ENCODE measurements around the gene PDIA6.
"Not testable (repeated sequence)": the region's sequence is repeated elsewhere in the genome, so short reads cannot be mapped to it uniquely, and the experiment has no call there.

Gene PDIA6

DNA sequence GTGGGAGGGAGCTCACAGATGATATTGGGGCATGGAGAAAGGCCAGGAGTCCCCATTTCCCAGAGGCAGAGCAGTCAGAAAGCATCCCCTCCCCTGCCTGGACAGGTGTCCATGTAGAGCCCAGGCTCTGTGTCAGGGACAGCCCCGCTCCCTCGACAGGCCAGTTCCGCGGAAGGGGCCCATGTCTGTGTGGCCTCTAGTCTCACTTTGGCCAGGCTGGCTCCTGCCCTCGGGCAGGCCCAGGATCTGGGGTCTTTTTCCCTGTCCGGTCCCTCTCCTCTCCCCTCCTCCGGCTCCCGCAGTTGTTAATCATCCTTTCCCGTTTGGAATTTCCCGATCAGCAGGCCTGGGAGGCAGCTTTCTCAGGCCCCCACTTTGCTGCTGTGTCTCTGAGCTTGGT is 20.4 kb upstream of the PDIA6 start:
- no peak for DNase-seq (ENCODE audit: low read depth)

DNA sequence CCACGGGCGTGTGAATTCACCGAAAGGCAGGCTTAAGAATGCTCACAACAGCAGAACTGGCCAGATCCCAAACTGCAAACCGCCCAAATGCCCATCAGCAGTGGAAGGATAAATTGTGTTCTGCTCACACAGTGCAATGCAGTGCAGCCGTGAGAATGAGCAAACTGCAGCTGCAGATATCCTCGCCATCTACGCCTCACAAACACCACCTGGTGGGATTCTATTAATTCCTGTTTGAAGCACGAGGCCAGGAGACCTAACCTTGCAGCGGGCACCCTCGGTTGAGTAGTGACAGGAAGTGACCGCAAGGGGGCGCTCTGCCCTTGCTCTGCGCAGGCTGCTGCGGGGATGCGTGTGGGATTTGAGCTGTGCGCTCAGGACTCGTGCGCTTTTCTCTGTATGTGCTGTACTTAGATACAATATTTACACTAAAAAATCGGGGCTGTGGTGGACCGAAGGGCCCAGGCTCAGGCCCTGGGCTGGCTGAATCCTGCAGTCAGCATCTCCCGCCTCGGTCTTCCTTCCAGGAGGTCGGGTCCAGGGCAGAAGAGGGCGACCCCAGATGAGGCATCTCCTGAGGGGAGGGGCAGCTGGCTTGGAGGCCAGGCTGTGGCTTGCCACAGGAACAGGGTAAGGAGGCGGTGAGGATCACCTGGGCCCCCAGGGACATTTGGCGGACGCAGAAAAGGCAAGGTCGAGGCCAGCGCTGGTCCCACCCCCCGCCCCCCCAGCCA is 19.8 kb upstream of the PDIA6 start:
- DNase-seq (ENCODE audit: low read depth) = peak; percentile 58

GRCh38 chr2:10831400-10831985 is 18.9 kb upstream of the PDIA6 start:
- DNase-seq (ENCODE audit: low read depth) = no peak

GRCh38 chr2:10830641-10831399 is 18.2 kb upstream of the PDIA6 start:
- no peak for DNase-seq (ENCODE audit: low read depth)

DNA sequence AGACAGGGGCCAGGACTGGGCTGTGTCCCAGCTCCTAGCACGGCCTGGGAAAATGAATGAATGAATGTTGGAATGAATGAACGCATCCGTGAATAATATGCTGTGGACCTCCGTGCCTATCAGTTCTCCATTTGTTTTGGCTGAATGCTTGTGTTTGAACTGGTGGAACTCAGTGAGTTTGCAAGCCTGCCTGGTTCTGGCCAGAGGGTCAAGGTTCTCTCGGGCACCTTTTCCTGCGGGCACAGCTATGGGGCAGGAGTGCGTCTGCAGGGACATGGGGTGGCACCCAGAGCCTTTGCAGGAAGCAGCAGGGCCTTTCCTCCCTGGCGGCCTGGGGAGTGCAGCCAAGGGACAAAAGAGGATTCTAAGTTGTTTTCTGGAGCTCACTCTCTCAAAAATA is 17.6 kb upstream of the PDIA6 start:
- DNase-seq (ENCODE audit: low read depth) = no peak

DNA sequence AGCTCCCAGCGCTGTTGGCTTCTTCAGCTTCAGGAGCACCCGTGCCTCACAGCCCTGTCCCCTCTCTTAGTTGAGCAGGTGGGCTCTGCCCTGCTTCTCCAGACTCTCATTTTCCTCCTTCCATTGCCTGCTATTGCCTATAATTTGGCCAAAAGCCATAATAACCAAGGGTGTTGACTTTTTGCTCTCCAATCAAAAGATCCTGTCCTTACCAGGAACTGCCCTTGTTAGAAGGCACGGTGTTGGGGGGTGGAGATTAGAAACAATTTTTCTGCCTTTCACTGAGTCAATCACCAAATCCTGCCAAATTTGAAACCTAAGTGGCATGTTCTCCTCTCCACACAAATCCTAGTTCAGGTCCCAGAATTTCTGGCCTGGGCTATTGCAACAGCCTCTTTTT is 16.7 kb upstream of the PDIA6 start:
- DNase-seq (ENCODE audit: low read depth) = no peak

DNA sequence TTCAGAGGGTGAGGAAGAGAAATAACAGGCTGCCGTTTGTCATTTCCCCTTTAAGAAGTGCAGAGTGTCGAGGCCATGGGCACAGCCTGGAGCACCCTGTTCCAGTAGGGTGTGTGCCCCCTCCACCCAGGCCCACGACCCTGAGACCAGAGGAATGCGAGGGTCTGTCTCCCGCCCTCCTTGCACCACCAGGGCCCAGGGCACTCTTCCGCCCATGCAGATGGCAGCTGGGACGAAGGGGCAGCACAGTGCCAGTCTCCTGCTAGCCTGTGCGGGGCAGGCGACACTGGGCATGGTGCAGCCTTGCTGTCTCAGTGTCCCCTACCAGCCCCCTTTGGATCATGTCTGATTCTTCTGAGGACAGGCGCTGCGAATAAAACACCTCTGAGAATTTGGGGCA is 15.8 kb upstream of the PDIA6 start:
- no peak for DNase-seq (ENCODE audit: low read depth)

DNA sequence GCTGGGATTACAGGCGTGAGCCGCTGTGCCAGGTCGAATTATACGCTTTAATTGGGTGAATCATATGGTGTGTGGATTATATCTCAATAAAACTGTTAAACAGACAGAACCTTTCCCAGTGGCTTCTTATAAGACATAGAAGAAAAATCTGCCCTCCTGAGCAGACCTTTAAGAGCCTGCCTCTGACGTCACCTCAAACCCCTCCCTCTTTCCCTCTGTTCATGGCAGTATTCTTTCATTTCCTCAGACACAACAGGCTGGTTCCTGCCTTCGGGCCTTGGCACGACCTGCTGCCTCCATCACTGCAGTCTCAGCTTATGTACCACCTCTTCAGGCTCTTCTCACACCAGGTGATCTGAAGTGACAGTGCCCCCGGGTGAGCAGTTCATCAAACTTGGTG is 14.0 kb upstream of the PDIA6 start:
- DNase-seq (ENCODE audit: low read depth) = no peak

DNA sequence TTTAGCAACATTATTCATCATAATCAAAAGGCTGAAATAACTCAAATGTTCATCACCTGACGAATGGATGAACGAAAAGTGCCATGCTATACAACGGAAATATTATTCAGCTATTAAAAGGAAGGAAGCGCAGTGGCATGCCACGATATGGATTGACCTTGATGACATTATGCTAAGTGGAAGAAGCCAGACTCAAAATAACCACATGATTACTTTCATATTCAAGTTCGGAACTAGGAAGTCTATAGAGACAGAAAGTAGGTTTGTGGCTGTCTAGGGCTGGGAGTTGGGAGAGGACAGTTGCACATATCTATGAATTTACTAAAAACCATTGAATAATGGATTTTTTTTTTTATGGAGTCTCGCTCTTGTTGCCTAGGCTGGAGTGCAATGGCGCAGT is 13.4 kb upstream of the PDIA6 start:
- no peak for DNase-seq (ENCODE audit: low read depth)

DNA sequence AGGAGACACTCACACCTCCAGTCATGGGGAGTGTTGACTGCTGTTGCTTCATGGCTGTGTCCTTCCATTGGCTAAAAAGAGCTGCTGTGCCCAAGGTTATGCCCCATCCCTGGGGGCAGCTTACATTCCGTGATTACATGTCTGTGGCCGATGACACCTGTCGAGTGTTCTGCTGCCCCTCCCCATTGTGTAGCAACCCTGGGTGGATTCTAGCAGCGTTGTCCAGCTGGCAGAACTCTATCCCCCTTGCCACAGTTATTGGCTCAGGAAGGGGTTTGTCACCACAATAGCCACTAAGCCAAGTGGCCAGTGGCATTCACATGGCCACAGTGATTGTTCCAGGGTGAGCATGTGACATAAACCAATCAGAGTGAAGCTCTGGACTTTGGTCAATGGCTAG is 11.6 kb upstream of the PDIA6 start:
- no peak for DNase-seq (ENCODE audit: low read depth)

- no peak for DNase-seq (ENCODE audit: low read depth)
Measured at GRCh38 chr2:10820978-10821695, 8.6 kb upstream of the PDIA6 start.

GRCh38 chr2:10820562-10820961 is 8.0 kb upstream of the PDIA6 start:
- no peak for DNase-seq (ENCODE audit: low read depth)

DNA sequence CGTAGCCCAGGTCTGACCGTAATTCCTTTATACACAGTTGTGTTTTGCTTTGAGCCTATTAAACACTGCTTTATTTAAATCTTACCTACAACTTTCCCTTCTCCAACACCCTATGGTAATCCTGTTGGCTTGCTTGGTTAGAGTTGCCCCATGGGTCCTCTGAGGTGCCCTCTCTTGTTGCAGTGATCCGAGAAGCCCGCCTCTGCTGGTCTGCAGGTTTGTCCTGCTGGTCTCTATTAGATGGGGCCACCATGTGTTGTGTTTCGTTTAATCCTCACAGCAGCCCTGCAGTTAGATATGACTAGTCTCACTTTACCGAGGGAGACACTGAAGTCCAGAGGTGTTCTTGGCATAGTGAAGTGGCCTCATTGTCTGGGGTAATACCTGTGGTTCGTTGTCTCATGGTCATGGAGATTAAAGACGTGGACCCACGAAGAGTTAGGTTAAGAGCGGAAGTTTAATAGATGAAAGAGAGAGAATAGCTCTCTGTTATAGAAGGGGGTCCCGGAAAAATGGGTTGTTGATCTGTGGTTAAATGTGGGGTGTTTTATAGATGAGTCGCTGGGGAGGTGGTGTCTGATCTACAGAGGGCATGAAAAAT is 7.2 kb upstream of the PDIA6 start:
- no peak for DNase-seq (ENCODE audit: low read depth)

DNA sequence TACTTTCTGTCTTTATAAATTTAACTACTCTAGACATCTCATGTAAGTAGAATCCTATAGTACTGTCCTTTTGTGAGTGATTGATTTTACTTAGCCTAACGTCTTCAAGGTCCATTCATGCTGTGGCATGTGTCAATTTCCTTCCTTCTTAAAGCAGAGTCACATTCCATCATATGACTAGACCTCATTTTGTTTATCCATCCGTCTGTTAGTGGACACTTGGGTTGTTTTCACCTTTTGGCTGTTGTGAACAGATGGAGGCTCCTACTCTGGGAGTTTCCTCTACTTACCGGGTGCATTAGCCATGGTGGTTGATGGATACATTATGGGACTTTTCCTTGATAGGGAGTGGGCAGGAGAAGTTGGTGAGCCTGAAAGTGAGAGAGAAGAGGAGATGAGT is 6.4 kb upstream of the PDIA6 start:
- DNase-seq (ENCODE audit: low read depth) = no peak

DNA sequence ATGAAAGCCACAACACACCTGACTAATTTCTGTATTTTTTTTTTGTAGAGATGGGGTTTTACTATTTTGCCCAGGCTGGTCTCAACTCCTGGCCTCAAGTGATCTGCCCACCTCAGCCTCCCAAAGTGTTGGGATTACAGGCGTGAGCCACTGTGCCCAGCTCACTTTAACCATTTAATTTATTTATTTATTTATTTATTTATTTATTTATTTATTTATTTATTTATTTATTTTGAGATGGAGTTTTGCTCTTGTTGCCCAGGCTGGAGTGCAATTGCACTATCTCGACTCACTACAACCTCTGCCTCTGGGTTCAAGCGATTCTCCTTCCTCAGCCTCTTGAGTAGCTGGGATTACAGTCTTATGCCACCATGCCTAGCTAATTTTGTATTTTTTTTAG is 5.7 kb upstream of the PDIA6 start:
- DNase-seq (ENCODE audit: low read depth) = not testable (repeated sequence)

DNA sequence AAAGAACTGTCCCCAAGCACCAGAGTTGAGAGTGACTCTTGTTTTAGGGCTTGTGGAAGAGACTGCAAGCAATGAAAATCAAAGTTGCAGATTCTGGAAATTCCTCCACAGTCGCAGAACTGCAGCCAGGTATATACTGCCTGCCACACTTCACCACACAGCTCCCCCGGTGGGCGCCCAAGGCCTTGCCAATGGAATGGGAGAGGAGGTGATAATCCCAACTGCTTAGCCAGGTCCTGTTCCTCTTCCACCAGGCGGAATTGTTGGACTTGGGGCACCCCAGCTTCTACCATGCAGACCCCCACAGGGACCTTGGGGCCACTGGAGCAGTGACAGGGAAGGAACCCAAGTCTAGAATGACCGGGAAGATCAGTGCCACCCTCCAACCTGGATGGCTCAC is 4.8 kb upstream of the PDIA6 start:
- no peak for DNase-seq (ENCODE audit: low read depth)

DNA sequence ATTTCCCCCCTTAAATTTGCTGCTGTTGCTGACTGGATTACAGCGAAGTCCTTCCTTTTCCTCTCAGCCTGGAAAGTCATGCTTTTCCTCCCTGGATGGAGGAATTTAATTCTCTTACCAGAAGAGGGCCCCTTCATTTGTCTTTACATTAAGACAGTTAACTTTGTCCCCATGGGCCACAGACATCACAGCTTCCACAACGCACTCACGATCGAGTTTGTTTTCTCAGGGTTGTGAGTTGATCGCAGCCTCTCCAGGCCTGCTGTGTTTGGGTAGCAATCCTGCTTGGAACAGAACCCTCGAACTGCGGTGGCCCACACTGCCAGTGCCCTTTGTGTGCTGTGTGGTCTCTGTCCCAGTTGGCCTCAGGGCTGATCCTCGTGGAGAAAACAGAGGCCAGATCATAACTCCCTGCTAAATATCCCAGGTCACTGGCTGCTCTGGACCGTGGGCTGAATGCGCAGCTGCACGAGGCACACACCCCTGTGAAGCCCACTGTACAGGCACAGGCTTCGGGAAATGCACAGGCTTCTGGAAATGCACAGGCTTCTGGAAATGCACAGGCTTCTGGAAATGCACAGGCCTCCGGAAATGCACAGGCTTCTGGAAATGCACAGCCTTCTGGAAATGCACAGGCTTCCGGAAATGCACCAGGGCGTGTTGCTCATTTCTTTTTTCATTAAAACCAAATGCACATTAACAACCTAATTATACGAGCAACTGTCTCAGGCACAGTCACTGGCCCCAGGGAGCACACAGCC is 2.2 kb upstream of the PDIA6 start:
- DNase-seq (ENCODE audit: low read depth) = no peak

- DNase-seq (ENCODE audit: low read depth) = no peak
Measured at GRCh38 chr2:10814142-10814541, 1.6 kb upstream of the PDIA6 start.

DNA sequence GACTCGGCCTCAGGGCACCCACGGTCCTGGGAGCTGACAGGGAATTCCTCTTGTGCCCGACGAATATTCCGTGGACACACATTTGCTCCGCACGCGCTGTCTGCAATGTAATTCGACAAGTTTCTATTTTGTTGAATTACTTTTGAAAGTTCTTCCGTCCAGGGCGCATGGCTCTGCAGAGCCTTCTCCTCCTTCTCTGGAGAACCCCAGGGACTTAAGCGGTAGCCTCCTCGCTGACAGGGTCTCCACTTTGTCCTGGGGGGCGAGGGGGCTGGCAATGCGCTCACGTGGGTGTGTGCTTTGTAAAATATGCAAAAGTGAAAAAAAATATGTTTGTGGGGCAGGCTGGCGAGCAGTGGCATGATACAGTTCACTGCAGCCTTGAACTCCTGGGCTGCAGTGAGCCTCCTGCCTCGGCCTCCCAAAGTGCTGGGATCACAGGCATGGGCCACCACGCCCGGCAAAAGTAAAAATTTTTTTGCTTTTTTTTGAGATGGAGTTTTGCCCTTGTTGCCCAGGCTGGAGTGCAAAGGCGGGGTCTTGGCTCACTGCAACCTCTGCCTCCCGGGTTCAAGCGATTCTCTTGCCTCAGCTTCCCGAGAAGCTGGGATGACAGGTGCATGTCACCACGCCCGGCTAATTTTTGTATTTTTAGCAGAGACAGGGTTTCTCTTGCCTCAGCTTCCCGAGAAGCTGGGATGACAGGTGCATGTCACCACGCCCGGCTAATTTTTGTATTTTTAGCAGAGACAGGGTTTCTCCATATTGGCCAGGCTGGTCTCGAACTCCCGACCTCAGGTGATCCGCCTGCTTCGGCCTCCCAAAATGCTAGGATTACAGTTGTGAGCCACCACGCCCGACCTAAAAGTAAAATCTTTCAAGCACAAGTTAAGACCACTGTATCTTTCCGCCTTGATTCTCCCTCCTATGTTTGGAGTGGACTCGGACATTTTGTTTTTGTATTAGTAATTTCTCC is 866 bp upstream of the PDIA6 start:
- DNase-seq (ENCODE audit: low read depth) = not testable (repeated sequence)

- no peak for DNase-seq (ENCODE audit: low read depth)
Measured at GRCh38 chr2:10811517-10811916, 1.1 kb downstream of the PDIA6 start.
